B cell (primary cell): ENCODE results near the gene ETDB.

ENCODE experiments used
- EZH2 ChIP-seq: IDR thresholded peaks from 2 replicates; pipeline ENCODE4 v1.6.1; 2012; ENCODE audit warnings: borderline replicate concordance, low read depth, mild to moderate bottlenecking, moderate library complexity, low read length; ENCODE audit not compliant: insufficient read depth, poor library complexity, severe bottlenecking
- TF ChIP-seq, protein P1 (sequence below): fragments of 200-600 bp; IDR thresholded peaks from one replicate; pipeline ENCODE4 v1.8.0; 2022; ENCODE audit warnings: antibody characterized with exemption, mild to moderate bottlenecking

DNA sequence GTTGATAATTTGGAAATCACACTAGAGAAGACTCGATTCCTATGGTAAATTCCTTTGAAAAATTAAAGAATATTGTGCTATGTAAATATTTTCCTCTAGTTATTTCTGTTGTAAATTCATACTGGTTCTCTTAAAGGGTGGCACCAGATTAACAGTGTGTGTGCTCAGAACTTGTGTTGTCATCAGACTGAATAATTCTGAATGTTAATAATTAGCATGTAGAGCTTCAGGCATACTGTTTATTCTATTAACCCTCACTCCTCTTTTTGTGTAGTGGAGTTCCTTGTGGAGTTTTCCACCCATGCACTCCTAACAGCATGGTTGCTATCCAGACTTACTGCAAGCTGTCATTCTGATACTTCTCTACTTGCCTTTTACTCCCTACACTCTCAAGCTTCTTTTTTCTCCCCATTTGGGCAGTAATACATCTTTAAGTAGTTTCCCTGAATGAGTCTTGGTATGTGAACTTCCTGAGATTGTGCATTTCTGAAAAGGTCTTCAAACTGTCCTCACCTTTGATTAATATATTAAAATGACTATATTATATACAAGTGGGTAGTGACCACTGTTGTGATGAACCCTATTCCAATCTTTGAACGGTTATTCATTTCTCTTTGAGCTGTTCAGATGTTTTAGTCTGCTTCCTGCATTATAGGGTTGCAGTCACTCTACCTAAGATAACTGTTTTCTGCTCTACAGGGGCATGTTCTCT lies 38.5 kb downstream of the ETDB start:
- TF ChIP-seq, protein P1, sequence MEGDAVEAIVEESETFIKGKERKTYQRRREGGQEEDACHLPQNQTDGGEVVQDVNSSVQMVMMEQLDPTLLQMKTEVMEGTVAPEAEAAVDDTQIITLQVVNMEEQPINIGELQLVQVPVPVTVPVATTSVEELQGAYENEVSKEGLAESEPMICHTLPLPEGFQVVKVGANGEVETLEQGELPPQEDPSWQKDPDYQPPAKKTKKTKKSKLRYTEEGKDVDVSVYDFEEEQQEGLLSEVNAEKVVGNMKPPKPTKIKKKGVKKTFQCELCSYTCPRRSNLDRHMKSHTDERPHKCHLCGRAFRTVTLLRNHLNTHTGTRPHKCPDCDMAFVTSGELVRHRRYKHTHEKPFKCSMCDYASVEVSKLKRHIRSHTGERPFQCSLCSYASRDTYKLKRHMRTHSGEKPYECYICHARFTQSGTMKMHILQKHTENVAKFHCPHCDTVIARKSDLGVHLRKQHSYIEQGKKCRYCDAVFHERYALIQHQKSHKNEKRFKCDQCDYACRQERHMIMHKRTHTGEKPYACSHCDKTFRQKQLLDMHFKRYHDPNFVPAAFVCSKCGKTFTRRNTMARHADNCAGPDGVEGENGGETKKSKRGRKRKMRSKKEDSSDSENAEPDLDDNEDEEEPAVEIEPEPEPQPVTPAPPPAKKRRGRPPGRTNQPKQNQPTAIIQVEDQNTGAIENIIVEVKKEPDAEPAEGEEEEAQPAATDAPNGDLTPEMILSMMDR = no peak
- TF ChIP-seq EZH2 = no peak
